ENCODE data around the gene COMMD8.

DNA sequence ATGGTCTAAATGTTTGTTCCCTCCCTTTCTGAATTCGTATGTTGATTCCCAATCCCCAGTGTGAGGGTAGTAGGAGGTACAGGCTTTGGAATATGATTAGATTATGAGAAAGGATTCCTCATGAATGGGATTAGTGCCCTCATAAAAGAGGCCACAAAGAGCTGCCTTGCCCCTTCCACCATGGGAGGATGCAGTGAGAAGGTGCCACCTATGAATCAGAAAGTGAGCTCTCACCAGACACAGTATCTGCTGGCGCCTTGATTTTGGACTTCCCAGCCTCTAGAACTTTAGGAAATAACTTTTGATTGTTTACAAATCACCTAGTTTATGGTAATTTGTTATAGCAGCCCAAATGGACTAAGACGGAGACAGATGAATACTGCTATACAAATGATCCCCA is 25.2 kb upstream of the COMMD8 start:
- TF ChIP-seq SIN3A (IDR thresholded peaks at IDR 0.05; ENCODE audit: low read depth): no peak
- no peak for TF ChIP-seq SP1 (IDR thresholded peaks at IDR 0.05; ENCODE audit: low read depth)
- no peak for TF ChIP-seq POLR2AphosphoS5 (IDR thresholded peaks at IDR 0.05; ENCODE audit: low read depth, low read length)
- TF ChIP-seq TCF7L2 (IDR thresholded peaks at IDR 0.05; ENCODE audit: borderline replicate concordance, extremely low read depth, insufficient read depth, insufficient read length): no peak
- TF ChIP-seq EZH2 (IDR thresholded peaks at IDR 0.05): no peak
- TF ChIP-seq, protein P1, sequence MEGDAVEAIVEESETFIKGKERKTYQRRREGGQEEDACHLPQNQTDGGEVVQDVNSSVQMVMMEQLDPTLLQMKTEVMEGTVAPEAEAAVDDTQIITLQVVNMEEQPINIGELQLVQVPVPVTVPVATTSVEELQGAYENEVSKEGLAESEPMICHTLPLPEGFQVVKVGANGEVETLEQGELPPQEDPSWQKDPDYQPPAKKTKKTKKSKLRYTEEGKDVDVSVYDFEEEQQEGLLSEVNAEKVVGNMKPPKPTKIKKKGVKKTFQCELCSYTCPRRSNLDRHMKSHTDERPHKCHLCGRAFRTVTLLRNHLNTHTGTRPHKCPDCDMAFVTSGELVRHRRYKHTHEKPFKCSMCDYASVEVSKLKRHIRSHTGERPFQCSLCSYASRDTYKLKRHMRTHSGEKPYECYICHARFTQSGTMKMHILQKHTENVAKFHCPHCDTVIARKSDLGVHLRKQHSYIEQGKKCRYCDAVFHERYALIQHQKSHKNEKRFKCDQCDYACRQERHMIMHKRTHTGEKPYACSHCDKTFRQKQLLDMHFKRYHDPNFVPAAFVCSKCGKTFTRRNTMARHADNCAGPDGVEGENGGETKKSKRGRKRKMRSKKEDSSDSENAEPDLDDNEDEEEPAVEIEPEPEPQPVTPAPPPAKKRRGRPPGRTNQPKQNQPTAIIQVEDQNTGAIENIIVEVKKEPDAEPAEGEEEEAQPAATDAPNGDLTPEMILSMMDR (IDR thresholded peaks at IDR 0.05 in 2 of 3, conservative IDR thresholded peaks at IDR 0.05 in 1 of 3; ENCODE audit: borderline replicate concordance in 1 of 3, insufficient read depth in 1 of 3, low read depth in 2 of 3, low read length in 2 of 3): no peak
- no peak for TF ChIP-seq ZNF274 (IDR thresholded peaks at IDR 0.05; ENCODE audit: low read depth, low read length)
- no peak for TF ChIP-seq ATF3 (IDR thresholded peaks at IDR 0.05)
- no peak for TF ChIP-seq YY1 (IDR thresholded peaks at IDR 0.05; ENCODE audit: extremely low read depth, insufficient replicate concordance, low read depth, low read length)
- no peak for TF ChIP-seq ZFX (IDR thresholded peaks at IDR 0.05)
- TF ChIP-seq POLR2A (IDR thresholded peaks at IDR 0.05; ENCODE audit: borderline replicate concordance, extremely low read depth, insufficient read depth, insufficient read length): no peak

Data from HCT116 (cell line).